SK-N-SH treated with all-trans-retinoic acid at 6 μM for 48 hours (cell line): ENCODE results near the gene MAP10.
"Not testable (repeated sequence)": the region's sequence is repeated elsewhere in the genome, so short reads cannot be mapped to it uniquely, and the experiment has no call there.

Experiments
- ATAC-seq: fragments of 200-7000 bp; cut with Tn5 transposase; 3 replicates; pipeline ENCODE4 v1.9.1; 2020; ENCODE audit warnings: mild to moderate bottlenecking, moderate library complexity
- ARNTL ChIP-seq: fragments of 450-650 bp; formaldehyde crosslinking; IDR thresholded peaks from 2 replicates; pipeline ENCODE4 v1.5.0; 2020; ENCODE audit warnings: low read depth, mild to moderate bottlenecking, moderate library complexity, borderline replicate concordance
- BACH2 ChIP-seq: fragments of 250-450 bp; sonication (Bioruptor Pico); IDR thresholded peaks from 2 replicates; pipeline ENCODE4 v1.9.0; 2021; ENCODE audit warnings: mild to moderate bottlenecking, borderline replicate concordance
- CSDC2 ChIP-seq: fragments of 250-450 bp; sonication (Bioruptor Pico); IDR thresholded peaks from 2 replicates; pipeline ENCODE4 v1.5.0; 2020; ENCODE audit warnings: mild to moderate bottlenecking, moderate library complexity
- ESRRG ChIP-seq: fragments of 250-450 bp; sonication (Bioruptor Pico); IDR thresholded peaks from 2 replicates; pipeline ENCODE4 v1.6.1; 2021; ENCODE audit warnings: mild to moderate bottlenecking
- GLIS3 ChIP-seq: fragments of 250-450 bp; sonication (Bioruptor Pico); IDR thresholded peaks from 2 replicates; pipeline ENCODE4 v1.5.0; 2020; ENCODE audit warnings: mild to moderate bottlenecking, moderate library complexity
- ISL1 ChIP-seq: fragments of 250-450 bp; sonication (Bioruptor Pico); IDR thresholded peaks from 2 replicates; pipeline ENCODE4 v2.1.2; 2022; ENCODE audit warnings: mild to moderate bottlenecking, moderate library complexity
- OSR1 ChIP-seq: fragments of 250-450 bp; sonication (Bioruptor Pico); IDR thresholded peaks from 2 replicates; pipeline ENCODE4 v1.8.0; 2022; ENCODE audit warnings: moderate library complexity, mild to moderate bottlenecking, inconsistent platforms
- PPARA ChIP-seq: fragments of 250-450 bp; sonication (Bioruptor Pico); IDR thresholded peaks from 2 replicates; pipeline ENCODE4 v1.5.0; 2020; ENCODE audit warnings: mild to moderate bottlenecking, borderline replicate concordance
- RARB ChIP-seq: fragments of 250-450 bp; sonication (Bioruptor Pico); IDR thresholded peaks from 2 replicates; pipeline ENCODE4 v1.8.0; 2021; ENCODE audit warnings: mild to moderate bottlenecking, moderate library complexity
- SNAI2 ChIP-seq: fragments of 250-450 bp; sonication (Bioruptor Pico); IDR thresholded peaks from 2 replicates; pipeline ENCODE4 v1.5.0; 2020; ENCODE audit warnings: mild to moderate bottlenecking, moderate library complexity
- TCF4 ChIP-seq: fragments of 250-450 bp; sonication (Bioruptor Pico); IDR thresholded peaks from 2 replicates; pipeline ENCODE4 v1.8.0; 2021; ENCODE audit warnings: mild to moderate bottlenecking, moderate library complexity, borderline replicate concordance
- TOX ChIP-seq: fragments of 250-450 bp; sonication (Bioruptor Pico); IDR thresholded peaks from 2 replicates; pipeline ENCODE4 v1.8.0; 2021; ENCODE audit warnings: mild to moderate bottlenecking, moderate library complexity, borderline replicate concordance
- ZFP3 ChIP-seq: fragments of 250-450 bp; sonication (Bioruptor Pico); IDR thresholded peaks from 2 replicates; pipeline ENCODE4 v1.5.0; 2020; ENCODE audit warnings: mild to moderate bottlenecking, moderate library complexity
- ZFP30 ChIP-seq: fragments of 450-650 bp; formaldehyde crosslinking; IDR thresholded peaks from 2 replicates; pipeline ENCODE4 v1.5.0; 2022; ENCODE audit warnings: mild to moderate bottlenecking, moderate library complexity
- ZNF565 ChIP-seq: fragments of 450-650 bp; formaldehyde crosslinking; conservative IDR thresholded peaks from 2 replicates; pipeline ENCODE4 v1.5.0; 2020; ENCODE audit warnings: low read depth, mild to moderate bottlenecking, moderate library complexity
- ZNF70 ChIP-seq: fragments of 450-650 bp; formaldehyde crosslinking; IDR thresholded peaks from 2 replicates; pipeline ENCODE4 v1.5.0; 2020; ENCODE audit warnings: mild to moderate bottlenecking, moderate library complexity
- ZNF8 ChIP-seq: fragments of 450-650 bp; formaldehyde crosslinking; IDR thresholded peaks from 2 replicates; pipeline ENCODE4 v1.5.0; 2020; ENCODE audit warnings: mild to moderate bottlenecking, moderate library complexity
- TF ChIP-seq, protein P1 (sequence below): fragments of 250-450 bp; sonication (Bioruptor Pico); IDR thresholded peaks from 2 replicates; pipeline ENCODE4 v1.5.1; 2021; ENCODE audit warnings: mild to moderate bottlenecking, moderate library complexity
- TF ChIP-seq, protein P2 (sequence below): fragments of 250-450 bp; sonication (Bioruptor Pico); IDR thresholded peaks from 2 replicates; pipeline ENCODE4 v1.5.0; 2020; ENCODE audit warnings: mild to moderate bottlenecking, moderate library complexity
- TF ChIP-seq, protein P3 (sequence below): fragments of 250-450 bp; sonication (Bioruptor Pico); IDR thresholded peaks from 2 replicates; pipeline ENCODE4 v1.5.1; 2020; ENCODE audit warnings: low read depth, mild to moderate bottlenecking, moderate library complexity
- TF ChIP-seq, protein P4 (sequence below): fragments of 250-450 bp; sonication (Bioruptor Pico); IDR thresholded peaks from 2 replicates; pipeline ENCODE4 v1.8.0; 2021; ENCODE audit warnings: low read depth, mild to moderate bottlenecking, moderate library complexity, borderline replicate concordance

The MAP10 gene

DNA sequence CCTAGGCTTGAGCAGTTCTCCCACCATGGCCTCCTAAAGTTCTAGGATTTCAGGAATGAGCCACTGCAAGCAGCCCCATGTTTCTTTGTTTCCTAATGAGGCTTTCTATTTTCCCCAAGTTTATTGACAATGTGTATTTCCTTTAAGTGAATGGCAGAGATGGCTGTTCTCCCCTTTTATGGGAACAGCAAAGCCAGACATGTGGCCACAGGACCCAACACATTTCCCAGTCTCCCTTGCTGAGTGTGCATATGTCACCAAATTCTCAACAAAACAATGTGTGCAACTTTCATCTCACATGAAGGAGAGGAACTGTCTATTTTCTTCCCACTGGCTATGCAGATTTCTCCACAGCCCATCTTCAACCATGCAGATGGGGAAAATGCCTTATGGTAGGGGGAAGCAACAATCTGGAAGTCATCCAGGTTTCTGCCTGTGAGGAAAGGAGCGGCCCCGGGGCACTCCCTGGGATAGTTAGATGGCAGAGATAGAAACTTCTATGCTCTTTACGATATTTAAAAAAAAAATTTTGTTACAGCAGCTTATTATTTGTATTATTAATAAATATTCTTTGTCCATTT lies 28.6 kb upstream of the MAP10 start:
- no peak for TF ChIP-seq TCF4
- TF ChIP-seq ZFP30 (CRISPR knock-in tag), result no peak
- TF ChIP-seq ZFP3 (CRISPR knock-in tag), result no peak

DNA sequence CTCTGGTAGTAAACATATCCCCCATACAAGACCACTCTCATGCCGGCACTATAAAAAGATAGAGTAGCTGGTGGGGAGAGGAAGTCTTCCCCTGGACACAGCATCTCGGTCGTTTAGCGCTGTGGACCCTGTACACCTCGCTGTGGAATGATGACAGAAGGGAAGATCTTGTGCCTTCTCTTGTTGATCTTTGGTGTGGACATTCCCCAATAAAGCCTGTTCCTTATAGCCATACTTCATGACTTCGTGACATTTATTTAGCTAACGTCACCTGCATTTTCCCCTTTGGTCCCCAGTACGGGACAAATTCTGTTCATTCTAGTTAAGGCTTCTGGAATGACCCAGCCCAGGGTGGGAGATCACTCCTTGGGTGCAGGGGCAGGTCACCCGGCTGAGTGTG lies 24.9 kb upstream of the MAP10 start:
- TF ChIP-seq TCF4 (no peak), ARNTL (CRISPR knock-in tag) (no peak), OSR1 (CRISPR knock-in tag) (no peak), PPARA (no peak), ZFP30 (CRISPR knock-in tag) (no peak), GLIS3 (CRISPR knock-in tag) (no peak), SNAI2 (CRISPR knock-in tag) (no peak), ZNF8 (CRISPR knock-in tag) (no peak), CSDC2 (CRISPR knock-in tag) (no peak), ZNF70 (CRISPR knock-in tag) (no peak), ISL1 (no peak), BACH2 (CRISPR knock-in tag) (no peak), ESRRG (no peak)
- TF ChIP-seq, protein P1, sequence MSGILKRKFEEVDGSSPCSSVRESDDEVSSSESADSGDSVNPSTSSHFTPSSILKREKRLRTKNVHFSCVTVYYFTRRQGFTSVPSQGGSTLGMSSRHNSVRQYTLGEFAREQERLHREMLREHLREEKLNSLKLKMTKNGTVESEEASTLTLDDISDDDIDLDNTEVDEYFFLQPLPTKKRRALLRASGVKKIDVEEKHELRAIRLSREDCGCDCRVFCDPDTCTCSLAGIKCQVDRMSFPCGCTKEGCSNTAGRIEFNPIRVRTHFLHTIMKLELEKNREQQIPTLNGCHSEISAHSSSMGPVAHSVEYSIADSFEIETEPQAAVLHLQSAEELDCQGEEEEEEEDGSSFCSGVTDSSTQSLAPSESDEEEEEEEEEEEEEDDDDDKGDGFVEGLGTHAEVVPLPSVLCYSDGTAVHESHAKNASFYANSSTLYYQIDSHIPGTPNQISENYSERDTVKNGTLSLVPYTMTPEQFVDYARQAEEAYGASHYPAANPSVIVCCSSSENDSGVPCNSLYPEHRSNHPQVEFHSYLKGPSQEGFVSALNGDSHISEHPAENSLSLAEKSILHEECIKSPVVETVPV (CRISPR knock-in tag), result no peak
- TF ChIP-seq, protein P2, sequence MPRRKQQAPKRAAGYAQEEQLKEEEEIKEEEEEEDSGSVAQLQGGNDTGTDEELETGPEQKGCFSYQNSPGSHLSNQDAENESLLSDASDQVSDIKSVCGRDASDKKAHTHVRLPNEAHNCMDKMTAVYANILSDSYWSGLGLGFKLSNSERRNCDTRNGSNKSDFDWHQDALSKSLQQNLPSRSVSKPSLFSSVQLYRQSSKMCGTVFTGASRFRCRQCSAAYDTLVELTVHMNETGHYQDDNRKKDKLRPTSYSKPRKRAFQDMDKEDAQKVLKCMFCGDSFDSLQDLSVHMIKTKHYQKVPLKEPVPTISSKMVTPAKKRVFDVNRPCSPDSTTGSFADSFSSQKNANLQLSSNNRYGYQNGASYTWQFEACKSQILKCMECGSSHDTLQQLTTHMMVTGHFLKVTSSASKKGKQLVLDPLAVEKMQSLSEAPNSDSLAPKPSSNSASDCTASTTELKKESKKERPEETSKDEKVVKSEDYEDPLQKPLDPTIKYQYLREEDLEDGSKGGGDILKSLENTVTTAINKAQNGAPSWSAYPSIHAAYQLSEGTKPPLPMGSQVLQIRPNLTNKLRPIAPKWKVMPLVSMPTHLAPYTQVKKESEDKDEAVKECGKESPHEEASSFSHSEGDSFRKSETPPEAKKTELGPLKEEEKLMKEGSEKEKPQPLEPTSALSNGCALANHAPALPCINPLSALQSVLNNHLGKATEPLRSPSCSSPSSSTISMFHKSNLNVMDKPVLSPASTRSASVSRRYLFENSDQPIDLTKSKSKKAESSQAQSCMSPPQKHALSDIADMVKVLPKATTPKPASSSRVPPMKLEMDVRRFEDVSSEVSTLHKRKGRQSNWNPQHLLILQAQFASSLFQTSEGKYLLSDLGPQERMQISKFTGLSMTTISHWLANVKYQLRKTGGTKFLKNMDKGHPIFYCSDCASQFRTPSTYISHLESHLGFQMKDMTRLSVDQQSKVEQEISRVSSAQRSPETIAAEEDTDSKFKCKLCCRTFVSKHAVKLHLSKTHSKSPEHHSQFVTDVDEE, result no peak
- no peak for ATAC-seq

More for the DNA sequence above, 28.6 kb upstream of the MAP10 start:
- ATAC-seq, result no peak

DNA sequence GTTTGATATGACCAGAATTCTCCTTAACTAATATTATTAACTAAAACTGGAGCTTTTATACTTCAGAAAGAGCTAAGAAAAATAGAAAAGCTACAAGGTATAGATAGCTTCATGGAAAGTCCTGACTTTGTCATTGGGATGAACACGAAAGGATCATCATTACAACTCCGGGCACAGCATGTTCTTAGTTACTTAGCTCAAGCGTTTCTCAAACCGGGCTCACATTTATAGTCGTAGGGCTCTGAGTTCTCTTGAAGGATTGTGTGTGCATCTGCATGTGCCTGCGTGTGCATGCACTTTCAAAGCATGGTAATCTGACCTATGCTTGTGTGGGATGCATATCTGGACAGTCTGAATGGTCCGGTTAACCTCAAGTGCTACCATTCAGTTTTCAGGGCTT lies 20.4 kb upstream of the MAP10 start:
- TF ChIP-seq BACH2 (CRISPR knock-in tag) (no peak), TCF4 (no peak)
- ATAC-seq, result no peak

DNA sequence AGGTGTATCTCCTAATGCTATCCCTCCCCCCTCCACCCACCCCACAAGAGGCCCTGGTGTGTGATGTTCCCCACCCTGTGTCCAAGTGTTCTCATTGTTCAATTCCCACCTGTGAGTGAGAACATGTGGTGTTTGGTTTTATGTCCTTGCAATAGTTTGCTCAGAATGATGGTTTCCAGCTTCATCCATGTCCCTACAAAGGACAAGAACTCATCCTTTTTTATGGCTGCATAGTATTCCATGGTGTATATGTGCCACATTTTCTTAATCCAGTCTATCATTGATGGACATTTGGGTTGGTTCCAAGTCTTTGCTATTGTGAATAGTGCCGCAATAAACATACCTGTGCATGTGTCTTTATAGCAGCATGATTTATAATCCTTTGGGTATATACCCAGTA lies 19.6 kb upstream of the MAP10 start:
- not testable (repeated sequence) for ATAC-seq

DNA sequence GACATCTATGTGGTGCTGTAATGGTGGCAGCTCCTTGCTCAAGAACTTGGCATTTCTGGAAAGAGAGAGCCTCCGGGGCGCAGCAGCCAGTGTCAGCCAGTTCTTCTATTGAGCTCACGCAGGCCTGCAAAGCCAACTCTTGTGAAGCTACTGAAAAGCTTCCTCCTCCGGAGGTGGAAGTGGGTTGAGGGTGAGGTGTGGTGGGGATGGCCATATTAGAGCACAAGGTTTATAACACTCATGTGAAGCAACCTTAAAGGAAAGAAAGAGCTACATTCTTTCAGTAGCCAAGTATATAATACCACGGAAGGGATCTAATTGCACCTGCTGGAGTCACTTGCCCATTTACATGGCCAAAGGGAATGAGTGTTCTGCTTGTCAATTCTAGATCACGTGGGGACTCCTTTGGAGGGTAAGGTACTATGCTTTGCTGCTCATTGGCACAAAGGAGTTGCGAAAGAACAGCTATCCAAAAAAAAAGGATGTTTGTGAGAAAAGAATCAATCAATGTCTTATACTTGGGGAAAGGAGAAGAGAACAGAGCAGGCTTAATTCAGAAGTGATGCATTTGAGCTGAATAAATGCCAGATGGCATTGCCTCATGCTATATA lies 18.3 kb upstream of the MAP10 start:
- ATAC-seq, result no peak

More for the DNA sequence above, 18.3 kb upstream of the MAP10 start:
- TF ChIP-seq CSDC2 (CRISPR knock-in tag) (no peak), TOX (CRISPR knock-in tag) (no peak), ARNTL (CRISPR knock-in tag) (no peak), ZNF8 (CRISPR knock-in tag) (no peak), RARB (CRISPR knock-in tag) (no peak), ZNF565 (CRISPR knock-in tag) (no peak), SNAI2 (CRISPR knock-in tag) (no peak), ZFP30 (CRISPR knock-in tag) (no peak)
- TF ChIP-seq, protein P2, result no peak
- TF ChIP-seq, protein P1 (CRISPR knock-in tag), result no peak
- TF ChIP-seq, protein P3, sequence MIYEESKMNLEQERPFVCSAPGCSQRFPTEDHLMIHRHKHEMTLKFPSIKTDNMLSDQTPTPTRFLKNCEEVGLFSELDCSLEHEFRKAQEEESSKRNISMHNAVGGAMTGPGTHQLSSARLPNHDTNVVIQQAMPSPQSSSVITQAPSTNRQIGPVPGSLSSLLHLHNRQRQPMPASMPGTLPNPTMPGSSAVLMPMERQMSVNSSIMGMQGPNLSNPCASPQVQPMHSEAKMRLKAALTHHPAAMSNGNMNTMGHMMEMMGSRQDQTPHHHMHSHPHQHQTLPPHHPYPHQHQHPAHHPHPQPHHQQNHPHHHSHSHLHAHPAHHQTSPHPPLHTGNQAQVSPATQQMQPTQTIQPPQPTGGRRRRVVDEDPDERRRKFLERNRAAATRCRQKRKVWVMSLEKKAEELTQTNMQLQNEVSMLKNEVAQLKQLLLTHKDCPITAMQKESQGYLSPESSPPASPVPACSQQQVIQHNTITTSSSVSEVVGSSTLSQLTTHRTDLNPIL (CRISPR knock-in tag), result no peak
- TF ChIP-seq, protein P4, sequence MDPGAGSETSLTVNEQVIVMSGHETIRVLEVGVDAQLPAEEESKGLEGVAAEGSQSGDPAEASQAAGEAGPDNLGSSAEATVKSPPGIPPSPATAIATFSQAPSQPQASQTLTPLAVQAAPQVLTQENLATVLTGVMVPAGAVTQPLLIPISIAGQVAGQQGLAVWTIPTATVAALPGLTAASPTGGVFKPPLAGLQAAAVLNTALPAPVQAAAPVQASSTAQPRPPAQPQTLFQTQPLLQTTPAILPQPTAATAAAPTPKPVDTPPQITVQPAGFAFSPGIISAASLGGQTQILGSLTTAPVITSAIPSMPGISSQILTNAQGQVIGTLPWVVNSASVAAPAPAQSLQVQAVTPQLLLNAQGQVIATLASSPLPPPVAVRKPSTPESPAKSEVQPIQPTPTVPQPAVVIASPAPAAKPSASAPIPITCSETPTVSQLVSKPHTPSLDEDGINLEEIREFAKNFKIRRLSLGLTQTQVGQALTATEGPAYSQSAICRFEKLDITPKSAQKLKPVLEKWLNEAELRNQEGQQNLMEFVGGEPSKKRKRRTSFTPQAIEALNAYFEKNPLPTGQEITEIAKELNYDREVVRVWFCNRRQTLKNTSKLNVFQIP (CRISPR knock-in tag), result no peak
